HG02943 (cell line): ENCODE data around the gene ZNF543.
"Not testable (repeated sequence)": the region's sequence is repeated elsewhere in the genome, so short reads cannot be mapped to it uniquely, and the experiment has no call there.

Source experiments
- ATAC-seq: cut with Tn5 transposase; IDR thresholded peaks from one replicate; pipeline ENCODE4 v1.9.1; 2021; ENCODE audit warnings: mild to moderate bottlenecking, low read depth, moderate library complexity; ENCODE audit not compliant: unreplicated experiment

The ZNF543 gene

DNA sequence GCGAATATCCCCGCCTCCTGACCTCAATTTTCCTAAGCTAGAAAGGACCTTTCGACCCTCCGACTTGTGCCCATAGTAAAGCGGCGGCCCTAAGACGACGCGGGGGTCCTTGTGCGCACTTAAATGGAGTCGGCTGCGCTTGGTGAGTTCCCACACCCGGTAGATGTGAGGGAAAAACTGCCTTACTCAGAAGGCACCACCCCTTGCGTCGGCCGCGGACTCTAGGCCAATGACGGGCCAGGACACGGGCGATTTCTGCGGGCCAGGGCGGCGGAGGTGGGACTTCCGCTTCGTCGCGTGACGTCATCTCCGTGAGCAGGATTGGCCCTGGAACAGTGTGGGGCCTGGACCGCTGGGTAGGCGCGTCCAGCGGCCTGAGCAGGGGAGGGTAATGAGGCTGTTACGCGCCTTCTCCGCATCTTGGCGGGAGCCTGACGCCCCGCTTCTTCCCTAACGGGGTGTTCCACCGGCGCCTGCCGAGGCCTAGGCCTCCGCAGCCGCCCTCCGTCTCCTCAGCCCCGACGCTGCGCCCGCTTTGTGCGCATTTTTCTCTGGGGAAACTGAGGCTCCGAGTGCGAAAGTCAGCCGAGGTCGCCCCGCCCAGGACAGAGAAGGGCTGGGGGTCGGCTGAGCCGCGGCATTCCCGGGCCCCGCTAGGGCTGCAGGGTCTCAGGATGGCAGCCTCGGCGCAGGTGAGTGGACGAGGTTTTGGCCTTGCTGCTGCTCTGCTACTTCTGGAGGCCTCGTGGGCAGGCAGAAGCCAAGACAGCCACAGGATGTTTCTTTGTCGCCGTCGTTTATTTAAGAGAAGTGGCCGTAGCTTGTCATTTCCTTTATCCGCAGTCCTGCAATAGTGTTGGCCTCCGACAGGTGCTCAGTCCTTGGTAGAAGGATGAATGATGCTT, at the start of gene ZNF543:
Gene ZNF543 (plus strand): TSS at position 293 of the 905 bp plus-strand sequence. CDS start 382 bp downstream, at position 675.
- peak; percentile 97 for ATAC-seq

DNA sequence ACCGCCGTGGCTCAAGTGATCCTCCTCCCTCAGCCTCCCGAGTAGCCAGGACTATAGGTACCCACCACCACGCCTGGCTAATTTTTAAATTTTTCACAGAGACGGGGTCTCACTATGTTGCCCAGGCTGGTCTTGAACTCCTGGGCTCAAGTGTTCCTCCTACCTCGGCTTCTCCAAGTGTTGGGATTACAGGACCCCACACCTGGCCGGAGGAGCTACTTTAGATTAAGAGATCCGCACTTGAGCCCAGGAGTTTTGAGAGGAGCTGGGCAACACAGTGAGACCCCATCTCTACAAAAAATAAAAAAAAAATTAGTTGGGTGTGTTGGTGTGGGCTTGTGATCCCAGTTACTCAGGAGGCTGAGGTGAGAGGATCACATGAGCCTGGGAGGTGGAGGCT, 49.0 kb upstream of the ZNF543 start:
- ATAC-seq, result no peak

DNA sequence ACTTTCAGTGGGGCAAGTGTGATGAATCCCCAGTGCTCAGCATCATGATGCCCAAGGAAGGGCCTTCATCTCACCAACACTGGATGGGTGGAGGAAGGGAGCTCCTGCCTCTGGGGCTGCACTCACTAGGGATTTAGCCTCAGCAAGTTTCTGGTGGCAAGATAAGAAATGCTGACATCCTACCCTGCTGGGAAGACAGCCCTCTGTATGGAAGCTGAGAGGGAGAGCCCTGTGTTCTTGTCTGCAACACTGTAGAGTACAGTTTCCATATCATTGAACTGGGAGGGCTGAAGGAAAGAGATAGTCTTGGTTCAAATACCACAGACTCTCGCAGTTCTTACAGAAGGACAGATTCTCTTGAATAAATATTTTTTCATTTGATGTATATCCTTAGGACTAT, 47.3 kb upstream of the ZNF543 start:
- ATAC-seq, result no peak

DNA sequence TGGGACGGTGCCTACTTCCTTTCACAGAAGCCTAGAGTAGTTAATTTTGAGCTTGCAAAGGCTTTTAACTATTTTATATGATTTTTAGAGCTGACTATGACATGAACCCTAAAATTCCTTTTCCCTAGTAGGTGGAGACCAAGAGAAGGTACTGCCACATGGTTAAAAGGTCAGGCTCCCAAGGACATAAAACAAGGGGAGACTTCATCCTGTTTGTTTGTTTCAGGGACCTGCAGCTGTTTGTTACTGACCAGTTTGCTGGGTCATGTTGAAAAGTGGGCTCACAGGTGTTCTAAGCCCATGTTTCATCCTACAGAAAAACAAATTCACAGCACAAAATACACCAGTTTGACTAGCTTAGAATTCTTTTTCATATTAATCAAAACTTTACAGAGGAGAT, 43.8 kb upstream of the ZNF543 start:
- no peak for ATAC-seq

DNA sequence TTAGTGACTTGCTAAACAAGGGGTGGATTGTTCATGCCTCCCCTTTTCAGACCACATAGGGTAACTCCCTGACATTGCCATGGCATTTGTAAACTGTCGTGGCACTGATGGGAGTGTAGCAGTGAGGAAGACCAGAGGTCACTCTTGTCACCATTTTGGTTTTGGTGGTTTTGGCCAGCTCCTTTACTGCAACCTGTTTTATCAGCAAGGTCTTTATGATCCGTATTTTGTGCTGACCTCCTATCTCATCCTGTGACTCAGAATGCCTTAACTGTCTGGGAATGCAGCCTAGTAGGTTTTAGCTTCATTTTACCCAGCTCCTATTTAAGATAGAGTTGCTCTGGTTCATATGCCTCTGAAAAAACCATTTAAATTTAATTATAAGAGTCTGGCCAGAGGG, 41.8 kb upstream of the ZNF543 start:
- not testable (repeated sequence) for ATAC-seq

DNA sequence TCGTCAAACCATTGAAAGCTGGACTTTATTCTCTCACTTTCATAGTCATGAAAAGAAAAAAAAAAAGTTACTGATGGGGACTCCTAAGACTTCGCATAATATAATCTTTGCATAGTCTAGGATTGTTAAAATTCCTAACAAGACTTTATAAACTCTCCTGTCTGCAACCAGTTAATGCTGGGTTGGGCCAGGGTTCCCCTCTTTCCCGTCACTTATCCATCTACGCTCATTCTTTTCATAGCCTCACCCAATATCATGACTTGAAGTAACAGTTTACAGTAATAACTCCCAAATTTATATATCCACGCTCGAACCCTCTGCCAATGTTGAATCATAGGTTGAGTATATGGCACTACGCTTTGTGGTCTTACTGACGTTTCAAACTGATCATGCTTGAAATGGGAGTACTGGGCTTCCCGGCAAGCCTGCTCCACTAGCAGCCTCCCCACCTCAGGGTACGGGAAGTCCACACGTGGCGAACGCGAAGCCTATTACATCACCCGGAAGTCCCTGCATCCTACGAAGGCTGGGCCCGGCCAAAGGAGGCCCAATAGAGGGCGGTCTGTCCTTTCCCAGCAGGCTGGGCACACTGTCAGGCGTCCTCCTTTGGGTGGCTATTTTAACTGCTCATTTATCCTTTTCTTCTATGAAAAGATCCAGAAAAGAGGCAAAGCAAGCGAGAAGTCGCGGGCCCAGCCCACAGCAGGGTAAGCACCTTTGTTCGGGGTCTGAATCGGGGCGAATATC, 40.7 kb upstream of the ZNF543 start:
- peak; percentile 65 for ATAC-seq

DNA sequence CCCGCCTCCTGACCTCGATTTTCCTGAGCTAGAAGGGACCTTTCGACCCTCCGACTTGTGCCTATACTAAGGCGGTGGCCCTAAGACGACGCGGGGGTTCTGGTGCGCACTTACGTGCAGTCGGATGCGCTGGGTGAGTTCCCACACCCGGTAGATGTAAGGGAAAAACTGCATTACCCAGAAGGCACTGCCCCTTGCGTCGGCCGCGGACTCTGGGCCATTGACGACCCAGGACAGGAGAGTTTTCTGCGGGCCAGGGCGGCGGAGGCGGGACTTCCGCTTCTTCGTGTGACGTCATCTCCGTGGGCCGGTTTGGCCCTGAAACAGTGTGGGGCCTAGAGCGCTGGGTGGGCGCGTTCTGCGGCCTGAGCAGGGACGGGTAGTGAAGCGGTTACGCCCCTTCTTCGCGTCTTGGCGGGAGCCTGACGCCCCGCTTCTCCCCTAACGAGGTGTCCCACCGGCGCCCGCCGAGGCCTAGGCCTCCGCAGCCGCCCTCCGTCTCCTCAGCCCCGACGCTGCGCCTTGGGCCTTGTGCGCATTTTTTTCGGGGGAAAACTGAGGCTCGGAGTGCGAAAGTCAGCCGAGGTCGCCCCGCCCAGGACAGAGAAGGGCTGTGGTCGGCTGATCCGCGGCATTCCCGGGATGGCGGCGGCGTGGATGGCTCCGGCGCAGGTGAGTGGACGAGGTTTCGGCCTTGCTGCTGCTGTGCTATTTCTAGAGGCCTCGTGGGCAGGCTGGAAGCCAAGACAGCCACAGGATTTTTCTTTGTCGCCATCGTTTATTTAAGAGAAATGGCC, 39.9 kb upstream of the ZNF543 start, which contains the start of gene ZNF460:
Gene ZNF460 (plus strand): TSS at position 321 of the 797 bp plus-strand sequence. CDS start 322 bp downstream, at position 643.
- ATAC-seq, result peak; percentile 78

DNA sequence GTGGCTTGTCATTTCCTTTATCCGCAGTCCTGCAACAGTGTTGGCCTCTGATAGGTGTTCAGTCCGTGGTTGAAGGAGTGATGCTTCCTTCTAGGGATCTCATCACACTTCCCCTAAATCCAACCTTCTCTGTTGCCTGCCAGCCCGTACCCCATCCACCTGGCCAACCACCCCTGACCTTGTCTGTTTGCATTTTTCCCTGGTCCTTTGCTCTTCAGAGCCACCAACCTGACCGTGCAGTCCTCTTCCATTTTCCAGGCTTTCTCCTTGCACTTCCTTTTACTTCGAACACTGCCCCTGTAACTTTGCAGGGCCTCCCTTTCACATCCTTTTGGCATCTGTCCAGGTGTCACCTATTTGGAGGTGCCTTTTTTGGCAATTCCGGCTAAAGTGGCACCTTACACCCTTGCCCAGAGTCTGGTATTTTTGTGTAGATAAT, 39.3 kb upstream of the ZNF543 start:
- no peak for ATAC-seq

DNA sequence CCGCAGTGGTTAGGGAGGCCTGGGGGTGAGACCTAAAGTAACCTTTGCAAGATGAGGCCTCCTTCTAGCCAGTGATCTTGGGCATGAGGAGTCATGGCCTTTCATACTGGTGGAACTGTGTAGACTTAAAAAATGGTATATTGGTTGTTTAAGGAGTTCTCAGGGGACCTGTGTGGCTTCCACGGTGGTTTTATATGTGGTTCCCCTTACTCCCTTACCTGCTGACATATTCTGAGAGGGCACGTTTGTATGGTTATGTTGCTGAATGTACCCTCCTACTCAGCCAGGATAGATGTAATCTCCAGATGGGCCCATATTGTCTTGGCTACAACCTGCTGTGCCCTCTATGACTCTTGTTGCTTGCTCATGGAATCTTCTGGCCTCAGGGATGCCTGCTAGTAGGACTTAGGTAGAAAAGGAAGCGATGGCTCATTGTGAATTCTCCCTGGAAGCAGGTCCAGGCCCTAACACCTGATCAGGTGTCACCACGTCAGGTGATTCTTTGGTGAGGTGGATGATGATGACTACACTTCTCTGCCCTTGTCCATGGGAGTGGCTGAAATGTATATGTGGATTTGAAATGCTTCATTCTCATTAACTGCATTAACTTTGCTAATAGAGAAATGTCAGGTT, 38.1 kb upstream of the ZNF543 start:
- ATAC-seq, result no peak

DNA sequence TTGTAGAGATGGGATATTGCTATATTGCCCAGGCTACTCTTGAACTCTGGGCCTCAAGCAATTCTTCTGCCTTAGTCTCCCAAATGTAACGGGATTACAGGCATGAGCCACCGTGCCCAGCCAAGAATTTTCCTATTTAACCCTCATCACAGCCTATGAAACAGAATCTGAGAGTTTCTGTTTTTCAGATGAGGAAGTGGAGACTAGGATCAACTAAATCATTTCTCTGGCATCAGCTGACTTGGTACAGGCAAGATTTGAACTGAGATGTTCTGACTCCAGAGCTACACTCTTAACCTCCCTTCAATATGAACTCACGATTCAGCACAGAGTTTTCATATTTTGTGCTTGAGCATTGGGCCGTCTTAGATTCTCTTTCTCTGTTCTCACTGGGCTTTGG, 31.9 kb upstream of the ZNF543 start:
- ATAC-seq, result no peak

DNA sequence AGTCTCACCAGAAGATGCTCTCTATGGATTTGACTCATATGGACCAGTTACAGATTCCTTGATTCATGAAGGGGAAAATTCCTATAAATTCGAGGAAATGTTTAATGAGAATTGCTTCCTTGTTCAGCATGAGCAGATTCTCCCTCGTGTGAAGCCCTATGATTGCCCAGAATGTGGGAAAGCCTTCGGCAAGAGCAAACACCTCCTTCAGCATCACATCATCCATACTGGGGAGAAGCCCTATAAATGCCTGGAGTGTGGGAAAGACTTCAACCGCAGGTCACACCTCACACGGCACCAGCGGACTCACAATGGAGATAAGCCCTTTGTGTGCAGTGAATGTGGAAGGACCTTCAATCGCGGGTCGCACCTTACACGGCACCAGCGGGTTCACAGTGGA, 29.3 kb upstream of the ZNF543 start:
- ATAC-seq, result no peak

DNA sequence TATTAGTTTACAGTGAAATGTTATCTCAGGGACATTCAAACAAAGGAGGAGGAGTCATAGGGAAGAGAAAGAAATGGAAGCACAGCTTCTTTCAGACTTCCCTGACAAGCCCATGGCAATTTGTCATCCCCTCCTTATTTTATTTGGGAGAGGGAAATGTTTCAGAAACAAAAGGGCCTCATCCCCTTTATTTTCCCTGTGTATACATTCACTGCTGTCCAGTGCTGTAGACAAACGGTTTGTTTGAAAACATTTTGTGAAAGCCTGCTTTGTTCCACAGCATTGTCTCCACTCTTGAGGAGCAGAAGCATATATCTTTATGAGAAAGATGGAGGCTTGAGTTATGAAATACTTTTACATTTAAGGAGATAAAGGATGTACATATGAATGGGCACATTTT, 27.7 kb upstream of the ZNF543 start:
- no peak for ATAC-seq

DNA sequence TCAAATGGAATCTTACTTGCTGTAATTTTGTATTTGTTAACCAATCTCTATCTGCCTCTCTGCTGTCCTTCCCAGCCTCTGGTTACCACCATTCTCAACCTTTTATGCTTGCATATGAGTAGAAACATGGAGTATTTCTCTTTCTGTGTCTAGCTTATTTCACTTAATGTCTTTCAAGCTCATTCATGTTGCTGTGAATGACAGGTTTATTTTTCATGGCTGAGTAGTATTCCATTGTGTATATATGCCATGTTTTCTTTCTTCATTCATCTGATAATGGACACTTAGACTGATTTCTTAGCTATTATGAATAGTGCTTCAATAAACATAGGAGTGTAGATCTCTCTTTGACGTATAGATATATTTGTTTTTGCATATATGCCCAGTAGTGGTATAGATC, 26.6 kb upstream of the ZNF543 start:
- no peak for ATAC-seq

DNA sequence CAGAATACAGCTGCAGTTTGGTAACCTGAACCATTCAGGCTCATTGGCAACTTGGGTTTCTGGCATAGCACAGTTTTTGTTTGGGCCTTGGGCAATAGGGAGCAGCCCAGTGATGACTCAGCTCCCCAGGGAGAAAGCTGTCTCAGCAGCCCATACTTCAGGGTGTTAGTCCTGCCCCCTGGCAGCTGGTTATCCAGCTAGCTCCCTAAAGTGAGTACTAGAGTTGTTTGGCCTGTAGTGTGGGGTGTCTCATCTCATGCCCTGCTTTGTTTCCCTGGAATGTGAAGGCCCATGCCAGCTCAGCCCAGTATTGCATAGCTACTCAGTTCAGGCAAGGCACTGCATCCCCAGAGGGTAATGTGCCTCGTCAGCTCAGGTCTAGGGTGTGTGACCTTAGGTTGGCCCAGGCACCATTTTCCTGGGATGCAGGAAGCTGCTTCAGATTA, 18.2 kb upstream of the ZNF543 start:
- no peak for ATAC-seq

DNA sequence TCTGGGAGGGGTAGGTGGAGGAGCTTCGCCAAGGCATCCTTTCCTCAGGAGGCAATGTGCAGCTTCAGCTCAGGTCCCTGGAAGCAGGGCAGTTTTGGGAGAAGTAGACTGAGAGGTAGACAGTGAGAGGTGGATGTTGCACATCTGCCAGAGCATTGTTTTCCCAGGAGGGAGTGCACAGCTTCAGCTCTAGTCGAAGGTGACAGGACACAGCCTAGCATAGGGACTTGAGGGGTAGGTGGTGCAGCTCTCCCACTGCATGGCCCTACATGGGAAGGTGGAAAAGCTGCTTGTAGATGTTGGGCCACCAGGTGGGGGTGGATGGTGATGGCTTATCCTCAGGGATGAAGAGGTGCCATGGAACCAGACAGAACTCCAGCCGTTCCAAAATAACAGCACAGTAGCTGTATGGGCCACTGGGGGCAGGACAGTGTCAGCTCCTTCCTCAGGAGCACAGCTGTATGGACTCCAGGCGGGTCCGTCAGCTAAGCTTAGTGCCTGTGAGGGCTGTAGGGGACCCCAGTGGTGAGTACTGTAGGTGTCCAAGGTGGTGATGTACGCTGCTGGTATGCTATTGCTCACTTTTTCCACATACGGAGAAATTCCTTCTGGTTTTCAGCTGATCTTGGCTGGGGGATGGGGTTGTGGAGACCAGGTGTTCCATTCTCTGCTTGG, 17.4 kb upstream of the ZNF543 start:
- no peak for ATAC-seq

DNA sequence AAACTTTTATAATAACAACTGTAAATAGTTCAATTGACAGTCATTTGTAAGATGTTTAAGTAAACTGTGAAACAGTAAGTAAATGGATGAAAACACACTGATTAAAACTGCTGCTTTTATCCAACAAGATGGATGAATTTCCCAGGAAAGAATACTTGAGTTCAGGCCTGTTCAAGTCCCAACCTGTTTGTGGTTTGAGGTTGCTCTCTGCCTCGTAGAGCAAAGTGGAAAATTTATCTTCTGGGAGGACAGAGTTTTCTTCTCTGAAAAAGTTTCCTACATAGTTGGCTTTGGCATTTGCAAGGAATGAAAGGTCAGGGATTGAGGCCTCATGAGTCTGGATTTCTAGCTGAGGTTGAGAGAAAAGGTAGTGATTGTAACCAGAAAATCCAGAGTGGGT, 15.2 kb upstream of the ZNF543 start:
- ATAC-seq, result no peak

DNA sequence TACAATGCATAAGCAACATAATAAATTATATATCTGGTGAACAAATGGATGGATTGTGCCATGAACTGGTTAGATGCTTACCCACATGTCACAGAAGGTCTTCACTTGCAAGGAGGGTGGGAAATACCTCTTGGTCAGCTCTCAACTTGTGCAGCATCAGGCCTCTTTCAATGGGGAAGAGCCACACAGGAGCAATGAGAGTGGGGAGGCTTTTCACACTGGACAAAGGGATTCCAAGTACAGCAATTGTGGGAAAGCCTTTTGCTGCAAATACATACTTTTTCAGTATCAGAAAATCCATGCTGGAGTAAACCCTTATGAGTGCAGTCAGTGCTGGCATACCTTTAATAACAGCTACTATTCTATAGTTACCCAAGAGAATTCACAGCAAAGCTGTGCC, 11.8 kb upstream of the ZNF543 start:
- no peak for ATAC-seq

DNA sequence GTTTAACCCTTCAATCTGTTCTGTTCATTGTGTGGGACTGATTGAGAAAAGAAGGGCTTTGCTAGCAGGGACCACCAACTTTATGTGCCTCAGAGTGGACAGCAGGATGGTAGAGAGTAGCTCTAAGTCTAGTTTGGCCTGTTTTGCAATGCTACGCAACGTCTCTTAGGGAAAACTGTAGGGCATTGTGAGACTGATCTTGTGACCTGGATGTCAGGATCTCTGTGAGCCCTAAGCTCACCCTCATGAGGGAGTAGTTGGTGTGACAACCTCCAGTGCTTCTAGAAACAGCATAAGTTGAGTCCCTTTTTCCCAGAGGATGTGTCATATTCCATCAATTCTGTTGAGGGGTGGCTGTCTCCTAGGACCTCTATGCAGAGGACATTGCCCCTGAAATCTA, 9.5 kb upstream of the ZNF543 start:
- ATAC-seq, result no peak

DNA sequence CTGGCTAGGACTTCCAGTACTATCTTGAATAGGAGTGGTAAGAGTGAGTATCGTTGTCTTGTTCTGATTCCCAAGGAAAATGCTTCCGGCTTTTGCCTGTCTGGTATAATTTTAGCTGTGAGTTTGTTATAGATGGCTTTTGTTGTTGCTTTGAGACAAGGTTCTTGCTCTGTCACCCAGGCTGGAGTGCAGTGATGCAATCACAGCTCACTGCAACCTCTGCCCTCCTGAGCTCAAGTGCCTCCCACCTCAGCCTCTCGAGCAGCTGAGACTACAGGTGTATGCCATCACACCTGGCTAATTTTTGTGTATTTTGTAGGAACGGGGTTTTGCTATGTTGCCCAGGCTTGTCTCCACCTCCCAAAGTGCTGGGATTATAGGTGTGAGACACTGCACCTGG, 6.1 kb upstream of the ZNF543 start:
- no peak for ATAC-seq

DNA sequence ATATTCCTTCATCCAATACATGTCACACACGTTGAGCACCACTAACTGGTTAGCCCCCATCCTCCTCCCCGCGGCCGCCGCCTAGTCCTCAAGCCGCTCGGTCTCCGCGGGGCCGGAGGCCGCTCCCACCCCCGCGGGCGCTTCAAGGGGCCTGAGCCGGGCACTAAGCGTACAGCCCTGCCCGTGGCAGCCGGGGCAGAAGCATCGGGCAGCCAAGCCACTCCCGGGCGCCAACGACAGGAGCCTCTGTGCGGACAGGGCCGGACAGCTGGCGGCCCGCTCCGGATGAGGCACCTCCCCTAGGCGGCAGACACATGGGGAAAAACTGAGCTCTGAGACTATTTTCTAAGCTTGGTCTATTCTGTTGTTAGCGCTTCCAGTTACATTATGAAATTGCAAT, 2.8 kb upstream of the ZNF543 start:
- ATAC-seq, result no peak
